ENCODE results near the gene HENMT1.
"Not testable (repeated sequence)": the region's sequence is repeated elsewhere in the genome, so short reads cannot be mapped to it uniquely, and the experiment has no call there.

The HENMT1 gene

GRCh38 chr1:108661030-108661609 lies at the start of gene HENMT1:
TSS of gene HENMT1 (minus strand) at chr1:108661093. CDS start at chr1:108659884, 1,209 bp downstream.
- DNase-seq (ENCODE audit: low read depth in 2 of 2) = peak; percentile 36 to 40

GRCh38 chr1:108708691-108709660 lies 48.1 kb upstream of the HENMT1 start:
- DNase-seq (ENCODE audit: low read depth in 2 of 2) = peak in 1 of 2 donors; percentile 19

- DNase-seq (ENCODE audit: low read depth in 2 of 2) = no peak
These were observed 45.8 kb upstream of the HENMT1 start for GRCh38 chr1:108706643-108707042.

- DNase-seq (ENCODE audit: low read depth in 2 of 2) = no peak
These were observed 43.6 kb upstream of the HENMT1 start for GRCh38 chr1:108704496-108704895.

- DNase-seq (ENCODE audit: low read depth in 2 of 2) = no peak
These were observed 43.0 kb upstream of the HENMT1 start for GRCh38 chr1:108703939-108704338.

GRCh38 chr1:108702109-108702508 lies 41.2 kb upstream of the HENMT1 start:
- not testable (repeated sequence) for DNase-seq (ENCODE audit: low read depth in 2 of 2)

GRCh38 chr1:108701176-108701849 lies 40.4 kb upstream of the HENMT1 start:
- no peak for DNase-seq (ENCODE audit: low read depth in 2 of 2)

- no peak for DNase-seq (ENCODE audit: low read depth in 2 of 2)
These were observed 38.8 kb upstream of the HENMT1 start for GRCh38 chr1:108699375-108700332.

GRCh38 chr1:108695535-108695934 lies 34.6 kb upstream of the HENMT1 start:
- DNase-seq (ENCODE audit: low read depth in 2 of 2) = no peak

DNA sequence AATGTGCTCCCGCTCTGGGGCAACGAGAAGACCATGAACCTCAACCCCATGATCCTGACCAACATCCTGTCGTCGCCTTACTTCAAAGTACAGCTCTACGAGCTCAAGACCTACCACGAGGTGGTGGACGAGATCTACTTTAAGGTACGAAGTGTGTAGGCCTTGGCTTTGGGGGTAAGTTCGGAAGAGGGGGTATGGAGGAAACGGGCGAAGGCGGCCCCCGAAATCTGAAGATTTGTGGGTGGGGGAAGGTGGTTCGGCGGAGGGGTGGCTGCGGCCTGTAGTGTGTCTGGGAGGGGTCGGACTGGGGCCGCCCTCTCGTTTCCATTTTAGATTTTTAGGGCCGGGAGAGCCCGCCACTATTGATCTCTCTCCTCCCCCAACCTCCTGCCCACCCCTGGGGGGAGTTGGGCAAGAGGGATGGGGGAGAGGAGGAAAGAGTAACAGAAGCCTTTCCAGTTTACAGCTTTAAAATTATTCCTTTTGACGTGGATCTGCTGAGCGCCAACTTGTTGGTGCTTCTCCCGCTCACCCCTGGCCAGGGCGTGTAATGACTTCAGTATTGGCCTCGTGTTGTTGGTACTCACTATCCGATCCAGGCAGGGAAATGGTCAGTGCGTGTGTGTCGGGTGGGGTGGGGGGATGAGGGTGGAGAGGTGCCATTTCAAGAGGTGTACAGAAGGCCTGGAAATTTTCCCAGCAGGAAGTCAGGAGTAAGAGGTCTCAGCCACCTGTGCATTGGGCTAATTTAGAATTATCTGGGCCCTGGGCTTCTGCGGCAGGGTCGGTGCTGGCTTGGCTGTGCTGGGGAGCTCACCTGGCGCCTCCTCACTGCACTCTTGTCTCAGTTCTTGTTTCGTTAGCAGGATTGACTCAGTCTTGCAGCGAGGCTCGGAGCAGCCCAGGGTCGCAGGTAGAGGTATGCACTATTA lies 32.1 kb upstream of the HENMT1 start:
- DNase-seq (ENCODE audit: low read depth in 2 of 2) = peak in 1 of 2 donors; percentile 29

GRCh38 chr1:108691942-108692723 lies 31.2 kb upstream of the HENMT1 start, which contains the start of gene PRPF38B:
TSS of gene PRPF38B (plus strand) at chr1:108692310. CDS start at chr1:108692592, 282 bp downstream.
- DNase-seq (ENCODE audit: low read depth in 2 of 2) = peak; percentile 74 to 79

DNA sequence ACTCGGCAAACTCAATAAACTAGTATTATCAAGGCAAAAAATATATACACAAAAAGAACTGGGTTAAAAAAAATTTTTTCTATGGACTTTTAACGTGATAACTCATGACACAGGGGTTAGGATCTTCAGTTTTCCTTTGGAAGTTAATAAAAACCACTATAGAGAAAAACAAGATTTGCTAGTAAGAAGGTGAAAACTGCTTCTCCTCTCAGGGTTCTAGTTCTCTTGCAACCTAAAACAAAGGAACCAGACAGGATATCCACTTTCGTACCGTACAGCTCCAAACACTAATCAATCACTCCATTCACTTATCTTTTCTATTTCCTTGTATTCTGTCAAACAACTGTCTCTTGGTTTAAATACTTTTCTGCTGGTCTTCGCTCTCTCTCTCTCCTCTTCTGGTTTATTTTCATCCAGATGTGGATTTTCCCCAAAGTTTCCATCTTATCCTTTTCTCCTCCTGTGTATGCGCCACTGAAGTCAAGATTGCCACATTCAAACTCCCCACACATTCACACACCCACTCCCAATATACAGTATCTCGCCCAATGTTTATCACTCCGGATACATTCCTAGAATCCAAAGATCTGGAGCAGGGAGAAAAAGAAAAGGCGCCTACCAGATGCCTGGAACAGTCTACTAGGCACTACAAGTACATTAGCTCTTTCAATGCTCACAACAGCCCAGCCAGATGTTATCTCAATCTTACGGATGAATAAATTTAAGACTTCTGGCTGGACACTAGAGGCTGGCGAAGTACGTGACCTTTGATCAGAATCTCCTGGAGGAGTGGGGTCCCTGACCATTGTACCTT lies 30.4 kb upstream of the HENMT1 start:
- no peak for DNase-seq (ENCODE audit: low read depth in 2 of 2)

GRCh38 chr1:108686614-108687313 lies 25.9 kb upstream of the HENMT1 start:
- no peak for DNase-seq (ENCODE audit: low read depth in 2 of 2)

DNA sequence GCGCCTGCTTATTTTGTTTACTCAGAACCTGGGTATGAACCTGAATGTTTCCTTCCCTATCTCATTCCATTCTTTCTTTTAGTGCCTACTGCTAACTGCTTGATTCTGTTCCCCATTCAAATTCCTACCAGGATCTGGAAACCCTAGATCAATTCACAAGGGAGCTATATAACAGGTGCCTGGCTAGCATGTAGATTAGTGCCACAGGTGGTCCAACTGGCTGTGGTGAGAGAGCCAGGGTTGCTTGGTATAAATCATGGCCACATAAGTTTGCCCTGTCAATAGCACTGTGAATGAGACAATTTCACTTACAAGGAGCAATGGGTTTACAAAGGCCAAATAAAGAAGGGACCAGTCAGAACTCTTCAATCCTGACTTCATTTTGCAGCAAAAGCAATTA lies 24.6 kb upstream of the HENMT1 start:
- DNase-seq (ENCODE audit: low read depth in 2 of 2) = no peak

DNA sequence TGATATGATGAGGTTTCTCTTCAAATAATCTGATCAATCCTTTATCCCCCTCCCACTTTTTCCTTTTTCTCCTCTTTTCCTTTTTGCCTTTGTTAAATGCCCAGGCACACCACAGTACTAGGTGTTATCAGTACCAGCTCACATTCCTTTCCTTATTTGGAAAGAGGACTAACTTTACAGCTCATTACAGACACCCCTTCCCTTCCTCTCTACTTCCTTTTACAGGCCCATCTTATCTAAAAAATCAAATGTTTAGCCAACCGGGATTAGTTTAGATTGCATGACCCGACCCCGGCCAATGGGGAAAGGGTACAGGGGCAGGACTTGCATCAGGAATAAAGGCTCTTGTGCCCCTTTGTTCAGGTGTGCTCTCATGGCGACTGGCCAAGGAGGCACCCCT lies 20.8 kb upstream of the HENMT1 start:
- DNase-seq (ENCODE audit: low read depth in 2 of 2) = not testable (repeated sequence)

DNA sequence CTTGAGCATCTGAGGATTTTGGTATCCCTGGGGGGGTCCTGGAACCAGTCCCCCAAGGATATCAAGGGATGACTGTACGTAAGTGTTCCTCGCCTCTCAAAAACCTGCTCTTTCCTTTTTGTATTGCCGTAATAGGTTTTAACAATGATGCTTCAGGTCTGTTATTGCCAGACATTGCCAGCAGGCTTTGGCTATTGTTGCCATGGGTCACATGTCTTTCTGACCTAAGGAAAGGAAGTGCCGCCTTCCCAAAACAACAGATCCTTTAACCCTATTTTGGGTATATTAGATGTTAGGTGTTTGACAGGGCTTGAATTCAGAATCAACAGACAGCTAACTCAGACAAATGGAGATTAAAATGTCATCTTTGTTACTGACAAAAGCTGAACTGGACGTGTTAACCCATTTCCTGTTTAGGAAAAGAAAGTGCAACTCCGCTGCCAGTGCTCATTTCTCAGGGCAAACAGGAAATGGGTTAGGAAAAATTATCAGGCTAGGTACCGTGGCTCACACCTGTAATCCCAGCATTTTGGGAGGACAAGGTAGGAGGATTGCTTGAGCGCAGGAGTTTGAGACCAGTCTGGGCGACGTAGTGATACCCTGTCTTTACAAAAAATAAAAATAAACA lies 18.8 kb upstream of the HENMT1 start:
- DNase-seq (ENCODE audit: low read depth in 2 of 2) = no peak

DNA sequence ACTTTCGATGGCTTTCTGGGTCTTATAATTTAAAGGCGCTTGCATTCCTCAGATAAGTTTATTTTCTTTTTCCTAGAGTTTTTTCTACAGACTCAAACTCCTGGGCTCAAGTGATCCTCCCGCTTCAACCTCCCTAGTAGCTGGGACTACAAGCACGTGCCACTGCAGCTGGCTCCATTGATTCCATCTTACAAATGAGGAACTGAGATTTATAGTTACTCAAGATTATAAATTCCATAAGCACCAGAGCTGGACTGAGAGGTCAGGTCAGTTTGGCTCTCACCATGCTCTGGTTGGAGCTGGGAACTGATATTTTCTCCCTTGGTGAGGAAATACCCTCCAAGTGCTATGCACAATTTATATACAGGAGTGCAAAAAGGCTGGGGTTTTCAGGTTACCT lies 17.8 kb upstream of the HENMT1 start:
- no peak for DNase-seq (ENCODE audit: low read depth in 2 of 2)
